ENCODE data around the gene PDLIM1. TPM values are rescaled to one million over a fixed set of nuclear protein-coding genes. Genes with fewer than 3 reads are reported as not detected.
A peak's percentile ranks its signal among the peaks of the same experiment; 100 is the strongest.
"Not testable (repeated sequence)": the region's sequence is repeated elsewhere in the genome, so short reads cannot be mapped to it uniquely, and the experiment has no call there.

PDLIM1 gene
- polyA plus RNA-seq, 1 donor: 40.6 TPM

GRCh38 chr10:95242581-95243317, 48.1 kb downstream of the PDLIM1 start:
- DNase-seq (ENCODE audit: low read depth): no peak

DNA sequence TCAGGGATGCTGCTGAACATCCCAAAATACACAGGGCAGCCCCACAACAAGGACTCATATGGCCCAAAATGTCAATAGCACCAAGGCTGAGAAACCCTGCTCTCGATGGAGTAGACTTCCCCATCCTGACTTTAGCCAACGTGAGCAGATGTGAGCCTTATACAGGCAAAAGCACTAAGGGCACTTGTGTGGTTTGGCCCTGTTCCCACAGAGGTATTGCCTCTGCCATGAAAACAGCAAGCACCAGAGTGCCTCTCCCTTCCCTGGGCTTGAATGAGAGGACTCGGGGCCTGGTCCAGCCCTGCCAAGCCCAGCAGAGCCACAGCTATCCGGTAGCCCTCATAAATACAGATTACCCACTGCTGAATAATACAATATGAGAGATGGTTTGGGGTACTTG, 49.3 kb downstream of the PDLIM1 start:
- DNase-seq (ENCODE audit: low read depth): no peak

- DNase-seq (ENCODE audit: low read depth): no peak
Observed at GRCh38 chr10:95240811-95241210, 50.0 kb downstream of the PDLIM1 start.

DNA sequence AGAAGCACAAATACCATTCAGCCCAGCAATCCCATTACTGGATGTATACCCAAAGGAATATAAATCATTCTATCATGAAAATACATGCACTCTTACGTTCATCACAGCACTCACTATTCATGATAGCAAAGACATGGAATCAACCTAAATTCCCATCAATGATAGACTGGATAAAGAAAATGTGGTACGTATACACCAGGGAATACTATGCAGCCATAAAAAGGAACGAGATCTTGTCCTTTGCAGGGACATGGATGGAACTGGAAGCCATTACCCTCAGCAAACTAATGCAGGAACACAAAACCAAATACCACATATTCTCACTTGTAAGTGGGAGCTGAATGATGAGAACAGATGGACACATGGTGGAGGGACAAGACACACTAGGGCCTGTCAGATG, 50.7 kb downstream of the PDLIM1 start:
- DNase-seq (ENCODE audit: low read depth): not testable (repeated sequence)

GRCh38 chr10:95237376-95238170, 53.2 kb downstream of the PDLIM1 start:
- DNase-seq (ENCODE audit: low read depth): no peak

DNA sequence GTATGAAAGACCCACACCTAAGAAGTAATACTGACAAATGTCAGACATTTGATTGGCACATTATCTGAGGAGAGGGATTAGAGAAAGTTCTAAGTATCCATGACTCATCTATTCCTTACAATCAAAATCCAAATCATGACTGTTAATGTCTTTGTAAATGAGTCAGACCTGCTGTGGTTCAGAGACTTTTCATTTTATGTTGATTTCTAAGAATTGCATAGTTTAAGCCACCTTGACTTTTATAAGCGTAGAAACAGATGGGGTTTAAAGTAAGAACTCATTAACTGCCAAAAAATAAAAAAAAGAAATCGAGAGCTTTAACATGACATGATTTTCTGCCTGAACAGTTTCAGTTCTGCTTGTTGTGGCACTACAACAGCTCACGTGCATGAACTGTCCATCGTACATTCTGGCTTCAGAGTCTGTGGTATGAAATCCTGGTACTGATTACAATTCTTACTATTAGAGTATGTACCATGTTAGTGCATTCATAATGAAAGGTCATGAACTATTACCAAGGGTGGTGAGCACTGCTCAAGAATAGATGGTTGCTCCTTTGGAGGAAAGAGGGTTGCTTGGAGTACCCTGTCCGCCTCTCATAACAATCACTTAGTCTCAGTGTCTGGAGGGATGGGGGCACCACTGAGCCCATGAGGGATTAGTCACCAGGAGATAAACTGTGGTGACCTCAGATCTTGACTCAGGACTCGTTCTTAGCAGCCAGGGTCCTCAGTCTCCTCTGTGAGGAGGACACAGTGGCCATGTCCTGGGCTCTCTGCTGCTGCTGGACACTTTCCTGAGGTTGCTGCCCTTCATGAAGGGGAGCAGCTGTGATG, 54.5 kb downstream of the PDLIM1 start:
- no peak for DNase-seq (ENCODE audit: low read depth)

- DNase-seq (ENCODE audit: low read depth): no peak
Observed at GRCh38 chr10:95235676-95236067, 55.1 kb downstream of the PDLIM1 start.

GRCh38 chr10:95234951-95235350, 55.9 kb downstream of the PDLIM1 start:
- no peak for DNase-seq (ENCODE audit: low read depth)

DNA sequence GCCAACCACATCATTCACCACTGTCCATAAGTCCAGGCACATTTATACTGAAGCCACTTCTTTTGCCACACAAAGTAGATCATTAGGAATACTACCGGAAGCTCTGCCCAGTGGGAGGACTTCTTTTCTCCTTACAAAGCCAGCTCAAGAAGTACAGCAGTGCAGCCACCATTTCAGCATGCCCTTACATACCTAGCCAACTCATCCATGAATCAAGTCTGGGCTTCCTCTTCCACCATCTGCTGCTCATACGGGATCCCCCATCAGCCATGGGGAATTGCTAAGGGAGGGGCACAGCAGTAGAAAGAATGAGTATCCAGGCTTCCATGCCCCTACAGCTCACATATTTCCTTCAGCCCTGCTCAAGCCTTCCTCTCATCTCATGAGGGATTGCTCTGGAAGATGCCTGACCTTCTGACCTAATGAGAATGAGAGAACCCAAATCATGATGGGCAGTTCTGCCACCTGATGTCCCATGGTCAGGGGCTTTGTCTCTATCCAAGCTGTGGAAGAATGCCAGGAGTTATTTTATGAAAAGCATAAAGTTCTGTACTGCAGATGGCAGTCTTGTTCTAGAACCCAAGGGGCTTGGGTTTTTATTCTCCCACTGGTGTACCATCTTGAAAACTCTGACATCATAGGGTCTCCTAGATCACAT, 57.3 kb downstream of the PDLIM1 start:
- DNase-seq (ENCODE audit: low read depth): no peak

DNA sequence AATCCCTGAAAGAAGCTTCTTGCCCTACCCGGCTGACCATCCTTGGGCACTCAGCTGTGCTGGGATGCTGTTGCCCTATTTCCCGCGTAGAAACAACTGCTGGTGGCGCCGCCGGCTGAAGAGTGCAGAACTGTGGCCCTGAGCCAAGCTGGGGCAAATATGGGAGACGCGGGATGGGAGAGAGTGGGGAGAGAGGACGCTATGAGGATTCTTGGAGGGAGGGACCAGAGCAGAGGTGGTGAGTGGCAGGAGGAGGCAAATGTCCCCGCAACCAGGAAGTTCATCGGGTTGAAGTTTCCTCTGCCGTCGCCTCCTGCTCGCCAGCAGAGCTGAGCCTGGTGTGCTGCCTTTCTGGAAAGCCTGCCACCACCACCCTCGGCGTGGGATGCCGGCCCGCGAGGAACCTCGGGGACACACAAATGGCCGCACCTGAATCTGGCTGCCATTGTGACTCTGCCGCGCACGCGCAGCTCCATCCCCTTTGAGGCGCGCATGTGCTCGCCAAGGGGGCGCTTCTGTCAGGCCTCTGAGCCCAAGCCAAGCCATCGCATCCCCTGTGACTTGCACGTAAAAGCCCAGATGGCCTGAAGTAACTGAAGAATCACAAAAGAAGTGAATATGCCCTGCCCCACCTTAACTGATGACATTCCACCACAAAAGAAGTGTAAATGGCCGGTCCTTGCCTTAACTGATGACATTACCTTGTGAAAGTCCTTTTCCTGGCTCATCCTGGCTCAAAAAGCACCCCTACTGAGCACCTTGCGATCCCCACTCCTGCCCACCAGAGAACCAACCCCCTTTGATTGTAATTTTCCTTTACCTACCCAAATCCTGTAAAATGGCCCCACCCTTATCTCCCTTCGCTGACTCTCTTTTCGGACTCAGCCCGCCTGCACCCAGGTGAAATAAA, 59.9 kb downstream of the PDLIM1 start:
- peak; percentile 8 for DNase-seq (ENCODE audit: low read depth)

- no peak for DNase-seq (ENCODE audit: low read depth)
Observed at GRCh38 chr10:95229724-95230627, 60.8 kb downstream of the PDLIM1 start.

DNA sequence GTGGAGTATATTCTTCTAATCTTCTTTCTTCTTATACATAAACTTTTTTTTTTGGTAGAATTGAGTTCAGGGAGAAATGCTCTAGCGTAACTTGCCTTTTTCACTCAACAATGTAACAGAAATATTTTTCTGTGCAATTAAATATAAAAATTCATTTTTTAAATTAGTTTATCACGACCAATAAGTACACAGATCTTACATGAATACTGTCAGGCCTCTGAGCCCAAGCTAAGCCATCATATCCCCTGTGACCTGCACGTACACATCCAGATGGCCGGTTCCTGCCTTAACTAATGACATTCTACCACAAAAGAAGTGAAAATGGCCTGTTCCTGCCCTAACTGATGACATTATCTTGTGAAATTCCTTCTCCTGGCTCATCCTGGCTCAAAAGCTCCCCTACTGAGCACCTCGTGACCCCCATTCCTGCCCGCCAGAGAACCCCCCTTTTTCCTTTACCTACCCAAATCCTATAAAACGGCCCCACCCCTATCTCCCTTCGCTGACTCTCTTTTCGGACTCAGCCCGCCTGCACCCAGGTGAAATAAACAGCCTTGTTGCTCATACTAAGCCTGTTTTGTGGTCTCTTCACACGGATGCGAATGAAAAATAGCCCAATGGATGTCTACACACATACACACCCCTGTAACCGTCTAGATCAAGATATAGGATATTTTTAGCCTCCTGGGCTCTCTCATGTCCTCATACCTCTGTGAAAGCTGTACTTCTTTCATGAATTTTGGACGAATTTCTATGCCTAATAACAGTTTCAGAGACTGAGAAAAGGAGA, 61.7 kb downstream of the PDLIM1 start:
- not testable (repeated sequence) for DNase-seq (ENCODE audit: low read depth)

DNA sequence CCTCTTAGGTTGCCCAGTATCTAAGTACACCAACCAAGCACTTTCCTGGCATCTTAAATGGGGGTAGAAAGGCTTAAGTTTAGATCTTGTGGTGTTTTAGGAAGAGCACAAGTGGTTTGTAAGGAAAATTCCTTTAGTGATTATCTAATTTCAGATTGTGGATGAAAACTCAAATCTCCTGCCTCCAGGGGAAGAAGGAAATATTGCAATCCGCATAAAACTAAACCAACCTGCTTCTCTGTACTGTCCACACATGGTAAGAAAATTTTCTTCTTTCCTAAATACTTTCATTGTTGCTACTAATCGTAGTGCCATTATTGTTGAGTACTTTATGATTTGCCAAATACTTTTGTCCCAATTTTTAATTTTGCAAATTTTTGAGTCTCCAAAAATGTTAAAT, 65.7 kb downstream of the PDLIM1 start:
- no peak for DNase-seq (ENCODE audit: low read depth)

DNA sequence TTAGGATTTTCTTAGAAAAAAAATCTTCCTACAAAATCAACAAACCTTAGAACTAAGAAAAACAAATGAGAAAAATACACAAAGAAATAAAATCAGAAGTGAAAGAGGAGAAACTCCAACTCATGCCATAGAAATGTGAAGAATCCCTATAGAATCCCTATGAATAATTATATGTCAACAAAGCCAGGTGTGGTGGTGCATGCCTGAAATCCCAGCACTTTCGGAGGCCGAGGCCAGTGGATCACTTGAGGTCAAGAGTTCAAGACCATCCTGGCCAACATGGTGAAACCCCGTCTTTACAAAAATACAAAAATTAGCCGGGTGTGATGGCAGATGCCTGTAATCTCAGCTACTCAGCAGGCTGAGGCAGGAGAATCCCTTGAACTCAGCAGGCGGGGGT, 69.7 kb downstream of the PDLIM1 start:
- DNase-seq (ENCODE audit: low read depth): no peak

DNA sequence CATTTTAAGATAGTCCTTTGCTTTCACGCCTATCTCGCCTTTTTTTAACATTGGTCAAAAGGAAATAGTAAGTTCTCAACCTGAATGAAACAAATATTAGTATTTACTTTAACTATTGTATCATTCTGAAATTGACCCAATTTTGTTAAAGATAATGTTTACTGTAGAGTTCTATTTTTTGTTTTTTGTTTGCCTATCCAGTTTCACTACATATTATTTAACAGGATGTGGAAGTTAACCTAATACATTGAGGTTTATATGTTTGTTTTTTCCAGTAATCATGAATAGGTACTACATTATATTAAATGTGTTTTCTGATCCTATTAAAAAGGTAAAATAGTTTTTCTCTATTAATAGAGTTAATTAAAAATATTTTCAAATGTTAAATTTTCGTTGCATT, 70.3 kb downstream of the PDLIM1 start:
- DNase-seq (ENCODE audit: low read depth): no peak

DNA sequence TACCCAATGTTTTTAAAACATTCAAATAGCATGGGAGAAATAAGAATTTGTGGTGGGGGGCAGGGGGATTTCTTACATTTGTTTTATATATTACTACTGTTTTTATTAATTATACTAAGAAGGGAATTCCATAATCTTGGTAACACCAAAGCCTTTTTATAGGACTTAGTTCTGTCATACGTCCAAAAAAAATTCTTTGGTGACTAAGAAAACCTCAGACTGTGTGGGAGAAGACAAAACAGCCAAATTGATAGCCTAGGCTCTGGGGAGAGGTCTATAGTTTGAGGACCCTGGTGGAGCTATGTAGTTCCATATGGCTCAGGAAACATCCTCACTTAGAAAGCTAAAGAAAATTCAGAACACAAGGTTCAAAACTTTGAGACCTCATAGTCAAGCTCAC, 73.3 kb downstream of the PDLIM1 start:
- no peak for DNase-seq (ENCODE audit: low read depth)

- no peak for DNase-seq (ENCODE audit: low read depth)
Observed at GRCh38 chr10:95214793-95215192, 76.0 kb downstream of the PDLIM1 start.

DNA sequence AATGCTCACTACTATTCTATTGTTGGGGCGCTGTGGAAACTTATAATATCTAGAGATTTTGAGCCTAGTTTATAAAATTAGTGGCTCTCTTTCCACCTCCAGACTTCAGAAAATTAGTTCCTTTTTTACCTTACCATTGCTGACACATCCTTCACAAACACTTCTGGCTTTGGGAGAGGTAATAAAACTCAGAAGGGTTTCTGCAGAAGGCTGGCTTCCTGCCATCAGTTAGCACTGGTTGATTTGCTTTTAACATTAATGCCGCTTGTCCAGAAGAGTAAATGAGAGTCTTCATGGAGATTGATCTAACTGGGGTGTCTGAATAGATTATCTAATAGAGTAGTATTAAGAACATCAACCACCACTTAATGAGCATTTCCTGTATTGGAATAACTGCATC, 76.4 kb downstream of the PDLIM1 start:
- DNase-seq (ENCODE audit: low read depth): no peak

Data from forelimb muscle (tissue), 1 donor.